Smooth muscle cell (in vitro differentiated cells): ENCODE data around the gene TIMM13. TPM values are rescaled to one million over a fixed set of nuclear protein-coding genes. Genes with fewer than 3 reads are reported as not detected.

ENCODE experiments used
- DNase-seq: peaks from one replicate; lab custom pipeline; 2025; ENCODE audit not compliant: unreplicated experiment; lab: John Stamatoyannopoulos, UW
- H2AFZ ChIP-seq: fragments of 200-600 bp; sonication (generic); 2 replicates; pipeline ENCODE4 v1.6.0; 2016; ENCODE audit warnings: antibody characterized with exemption, low read depth, mild to moderate bottlenecking
- H3F3A ChIP-seq: fragments of 200-600 bp; sonication (generic); 2 replicates; pipeline ENCODE4 v1.6.0; 2017; ENCODE audit warnings: antibody characterized with exemption, low read depth
- H3K27ac ChIP-seq: fragments of 200-600 bp; sonication (generic); 2 replicates; pipeline ENCODE4 v1.5.1; 2016; ENCODE audit warnings: low read depth, mild to moderate bottlenecking
- H3K27me3 ChIP-seq: fragments of 200-600 bp; sonication (generic); 2 replicates; pipeline ENCODE4 v1.6.1; 2016; ENCODE audit warnings: low read depth, mild to moderate bottlenecking
- H3K36me3 ChIP-seq: fragments of 200-600 bp; sonication (generic); 2 replicates; pipeline ENCODE4 v1.5.1; 2016; ENCODE audit warnings: low read depth
- H3K4me1 ChIP-seq: fragments of 200-600 bp; sonication (generic); 2 replicates; pipeline ENCODE4 v1.5.1; 2016; ENCODE audit warnings: low read depth
- H3K4me2 ChIP-seq: fragments of 200-600 bp; sonication (generic); 2 replicates; pipeline ENCODE4 v1.6.0; 2016; ENCODE audit warnings: mild to moderate bottlenecking
- H3K4me3 ChIP-seq: fragments of 200-600 bp; sonication (generic); 2 replicates; pipeline ENCODE4 v1.5.1; 2016; ENCODE audit warnings: mild to moderate bottlenecking
- H3K79me2 ChIP-seq: fragments of 200-600 bp; sonication (generic); 2 replicates; pipeline ENCODE4 v1.6.0; 2016; ENCODE audit warnings: low read depth, mild to moderate bottlenecking
- H3K9ac ChIP-seq: fragments of 200-600 bp; sonication (generic); 2 replicates; pipeline ENCODE4 v1.6.0; 2016; ENCODE audit warnings: low read depth
- H3K9me3 ChIP-seq: fragments of 200-600 bp; sonication (generic); replicated peaks from 2 replicates; pipeline ENCODE4 v1.5.1; 2016; ENCODE audit warnings: low read depth
- H4K20me1 ChIP-seq: fragments of 200-600 bp; sonication (generic); 2 replicates; pipeline ENCODE4 v1.6.0; 2016; ENCODE audit warnings: low read depth
- WGBS: methylation state at CpG from one replicate; pipeline ENCODE4 v1.1.7; 2016; ENCODE audit warnings: low lambda C conversion rate; 5-methylcytosine and 5-hydroxymethylcytosine counted together
- polyA plus RNA-seq: library from polyadenylated mRNA; unstranded; fragments of >200 nt; fragmentation: Nextera tagmentation; extraction: Ambion mirVana; gene quantifications from 2 replicates; pipeline ENCODE4 v1.2.1, GENCODE V29; 2016
- total RNA-seq: library from RNA; depleted of rRNA; stranded (reverse); fragments of >200 nt; gene quantifications from 2 replicates; pipeline ENCODE4 v1.2.3, GENCODE V29; 2014
- TF ChIP-seq, protein P1 (sequence below): fragments of 200-600 bp; sonication (generic); IDR thresholded peaks from 2 replicates; pipeline ENCODE4 v1.5.1; 2017; ENCODE audit warnings: borderline replicate concordance, mild to moderate bottlenecking, antibody characterized with exemption; ENCODE audit not compliant: insufficient read depth, poor library complexity, severe bottlenecking

The TIMM13 gene
- total and polyA plus RNA-seq, 2 experiments from 2014 or later = 20.0 to 107 TPM

DNA sequence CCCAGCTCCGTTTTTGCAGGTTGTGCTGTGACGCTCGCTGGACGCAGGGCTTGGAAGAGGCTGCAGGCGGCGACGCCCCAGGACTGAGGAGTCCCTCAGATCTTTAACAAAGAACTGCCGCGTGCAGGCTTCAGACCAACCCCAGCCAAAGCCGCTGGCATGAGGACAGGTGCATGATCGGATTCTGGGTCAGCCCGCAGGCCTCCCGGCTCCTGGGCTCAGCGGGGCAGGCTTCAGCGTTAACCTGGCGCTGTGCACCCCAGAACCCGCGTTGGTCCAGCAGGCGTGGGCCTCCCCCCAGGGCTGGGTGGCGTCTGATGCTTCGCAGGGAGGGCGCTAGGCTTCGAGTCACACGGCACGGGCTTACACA lies 920 bp upstream of the TIMM13 start:
- Histone ChIP-seq H3K4me3 (peak overlapping the region; percentile 81), H3K36me3 (no peaks in the 10 kb centered on the region), H3K27ac (peak overlapping the region; percentile 90), H3F3A (peaks cover 6% of the 10 kb centered on the region), H3K9me3 (no peaks in the 10 kb centered on the region), H4K20me1 (peaks cover 32% of the 10 kb centered on the region), H3K4me1 (peaks cover 12% of the 10 kb centered on the region), H3K27me3 (no peaks in the 10 kb centered on the region), H3K79me2 (peaks cover 32% of the 10 kb centered on the region), H2AFZ (no peak overlapping the region), H3K9ac (peak overlapping the region; percentile 94), H3K4me2 (peak overlapping the region; percentile 93)
- 71% methylated on average over 25 of the region's 25 CpGs for WGBS
- TF ChIP-seq, protein P1, sequence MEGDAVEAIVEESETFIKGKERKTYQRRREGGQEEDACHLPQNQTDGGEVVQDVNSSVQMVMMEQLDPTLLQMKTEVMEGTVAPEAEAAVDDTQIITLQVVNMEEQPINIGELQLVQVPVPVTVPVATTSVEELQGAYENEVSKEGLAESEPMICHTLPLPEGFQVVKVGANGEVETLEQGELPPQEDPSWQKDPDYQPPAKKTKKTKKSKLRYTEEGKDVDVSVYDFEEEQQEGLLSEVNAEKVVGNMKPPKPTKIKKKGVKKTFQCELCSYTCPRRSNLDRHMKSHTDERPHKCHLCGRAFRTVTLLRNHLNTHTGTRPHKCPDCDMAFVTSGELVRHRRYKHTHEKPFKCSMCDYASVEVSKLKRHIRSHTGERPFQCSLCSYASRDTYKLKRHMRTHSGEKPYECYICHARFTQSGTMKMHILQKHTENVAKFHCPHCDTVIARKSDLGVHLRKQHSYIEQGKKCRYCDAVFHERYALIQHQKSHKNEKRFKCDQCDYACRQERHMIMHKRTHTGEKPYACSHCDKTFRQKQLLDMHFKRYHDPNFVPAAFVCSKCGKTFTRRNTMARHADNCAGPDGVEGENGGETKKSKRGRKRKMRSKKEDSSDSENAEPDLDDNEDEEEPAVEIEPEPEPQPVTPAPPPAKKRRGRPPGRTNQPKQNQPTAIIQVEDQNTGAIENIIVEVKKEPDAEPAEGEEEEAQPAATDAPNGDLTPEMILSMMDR = no peak
- DNase-seq = no peak

DNA sequence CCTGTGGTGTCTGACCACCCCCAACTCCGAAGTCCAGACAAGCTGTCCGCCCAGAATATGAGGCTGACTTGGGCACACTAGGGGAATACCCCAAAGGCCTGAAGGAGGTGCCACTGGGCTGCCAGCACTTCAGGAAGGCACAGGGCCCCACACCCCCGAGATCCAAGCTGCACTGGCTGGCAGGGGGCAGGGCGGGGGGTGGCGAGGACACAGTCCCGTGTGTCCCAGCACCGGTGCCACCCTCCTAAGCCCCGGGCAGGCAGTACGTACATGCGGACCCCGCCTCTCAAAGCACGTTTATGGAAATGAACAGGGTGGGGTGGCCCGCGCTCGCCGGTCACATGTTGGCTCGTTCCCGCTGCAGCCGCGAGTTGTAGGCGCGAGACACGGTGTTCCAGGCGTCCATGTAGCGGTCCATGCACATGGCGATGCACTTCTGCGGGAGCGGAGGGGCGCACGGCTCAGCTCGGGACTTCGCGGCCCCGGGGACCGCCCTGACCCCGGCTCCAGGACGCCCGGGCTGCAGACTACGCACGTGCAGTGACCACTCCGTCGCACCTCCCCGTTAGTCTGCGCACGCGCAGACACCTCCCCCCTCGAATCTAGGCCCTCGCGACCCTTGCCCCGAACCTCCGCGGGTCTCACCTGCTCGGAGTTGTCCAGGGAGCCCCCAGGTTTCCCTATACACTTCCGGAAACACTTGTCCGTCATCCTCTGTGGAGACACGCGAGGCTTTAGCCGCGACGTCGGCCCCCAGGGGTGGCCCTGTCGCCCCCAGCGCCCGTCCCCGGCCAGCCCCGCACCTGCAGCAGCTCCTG lies 566 bp downstream of the TIMM13 start:
- H3K4me1 ChIP-seq = peaks cover 12% of the 10 kb centered on the region
- peaks cover 6% of the 10 kb centered on the region for H3F3A ChIP-seq
- H3K79me2 ChIP-seq = peaks cover 32% of the 10 kb centered on the region
- peak overlapping the region; percentile 81 for H3K4me3 ChIP-seq
- TF ChIP-seq, protein P1 = no peak
- peak overlapping the region; percentile 71 for H2AFZ ChIP-seq
- no peak for DNase-seq
- peak overlapping the region; percentile 93 for H3K4me2 ChIP-seq
- no peaks in the 10 kb centered on the region for H3K36me3 ChIP-seq
- H4K20me1 ChIP-seq = peaks cover 36% of the 10 kb centered on the region
- H3K27me3 ChIP-seq = no peaks in the 10 kb centered on the region
- 5% methylated on average over 65 of the region's 66 CpGs for WGBS
- peak overlapping the region; percentile 94 for H3K9ac ChIP-seq
- H3K9me3 ChIP-seq = no peaks in the 10 kb centered on the region
- H3K27ac ChIP-seq = peak overlapping the region; percentile 90

DNA sequence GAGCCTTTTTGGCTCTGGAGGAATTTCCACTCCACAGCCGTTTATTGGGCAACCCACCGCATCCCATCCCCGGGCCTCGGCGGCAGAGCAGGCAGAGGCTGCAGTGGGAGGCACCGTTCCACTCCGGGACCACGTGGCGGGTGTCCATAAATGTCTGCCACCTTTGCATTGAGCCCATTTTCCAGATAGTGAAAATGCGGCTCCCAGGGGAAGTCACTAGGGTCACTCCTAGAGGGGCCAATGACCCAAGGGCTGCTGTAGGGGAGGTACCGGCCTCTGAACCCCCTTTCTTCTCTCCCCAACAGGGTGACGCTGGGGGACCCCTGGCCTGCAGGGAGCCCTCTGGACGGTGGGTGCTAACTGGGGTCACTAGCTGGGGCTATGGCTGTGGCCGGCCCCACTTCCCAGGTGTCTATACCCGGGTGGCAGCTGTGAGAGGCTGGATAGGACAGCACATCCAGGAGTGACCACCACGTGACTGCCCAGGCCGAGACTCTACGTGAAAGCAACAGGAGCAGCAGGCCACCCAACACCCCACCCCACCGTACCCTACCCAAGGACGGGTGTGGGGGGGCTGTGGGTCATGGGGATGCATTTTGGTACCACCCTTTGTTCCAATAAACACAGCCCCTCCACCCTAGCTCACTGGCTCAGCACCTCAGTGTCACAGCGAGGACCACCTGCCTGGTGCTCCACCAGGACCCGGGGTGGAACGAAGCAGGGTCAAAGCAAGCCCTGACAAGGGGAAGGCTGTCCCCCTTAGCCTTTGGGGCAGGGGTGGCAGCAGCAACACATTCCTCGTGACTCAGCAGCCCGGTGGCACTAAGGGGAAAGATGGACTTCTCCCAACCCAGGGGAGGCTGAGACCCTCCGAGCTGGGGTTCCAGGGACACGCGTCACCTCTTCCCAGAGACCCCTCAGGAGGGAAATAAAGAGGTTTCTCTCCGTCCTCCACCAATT lies 1.5 kb downstream of the TIMM13 start:
- 69% methylated on average over 29 of the region's 29 CpGs for WGBS
- Histone ChIP-seq H2AFZ (no peak overlapping the region), H3K4me1 (peaks cover 12% of the 10 kb centered on the region), H3K4me2 (peak overlapping the region; percentile 93), H3K4me3 (peak overlapping the region; percentile 81), H3F3A (peaks cover 6% of the 10 kb centered on the region), H3K36me3 (no peaks in the 10 kb centered on the region), H3K9me3 (no peaks in the 10 kb centered on the region), H3K79me2 (peaks cover 32% of the 10 kb centered on the region), H4K20me1 (peaks cover 40% of the 10 kb centered on the region), H3K27me3 (no peaks in the 10 kb centered on the region), H3K9ac (no peak overlapping the region), H3K27ac (peak overlapping the region; percentile 90)
- DNase-seq = no peak
- TF ChIP-seq, protein P1 = no peak
